Vagina (tissue), 2 donors: ENCODE data around the gene TRPM2. TPM values are rescaled to one million over a fixed set of nuclear protein-coding genes. Genes with fewer than 3 reads are reported as not detected.

ENCODE experiments used
- DNase-seq, 2 donors: peaks; one replicate each; pipeline ENCODE4 v3.0.0-alpha.2; 2017; ENCODE audit errors: extremely low spot score in 2 of 2
- H3K27ac ChIP-seq: fragments of 200-600 bp; sonication (generic); one replicate; pipeline ENCODE4 v1.5.1; 2019
- H3K27me3 ChIP-seq: fragments of 200-600 bp; sonication (generic); one replicate; pipeline ENCODE4 v1.5.1; 2019
- H3K36me3 ChIP-seq, 2 donors: fragments of 200-600 bp; sonication (generic); one replicate each; pipeline ENCODE4 v1.5.1; 2017 to 2019
- H3K4me1 ChIP-seq: fragments of 200-600 bp; sonication (generic); one replicate; pipeline ENCODE4 v1.5.1; 2019
- H3K4me3 ChIP-seq, 2 donors: fragments of 200-600 bp; sonication (generic); 1 replicate in 1 of 2; 2 replicates in 1 of 2; pipeline ENCODE4 v1.5.1; 2016 to 2019
- H3K9me3 ChIP-seq: fragments of 200-600 bp; sonication (generic); one replicate; pipeline ENCODE4 v1.5.1; 2019
- POLR2A ChIP-seq, 2 donors: fragments of 450-650 bp; IDR thresholded peaks; one replicate each; pipeline ENCODE4 v1.6.1; 2017; ENCODE audit warnings: antibody characterized with exemption in 2 of 2, mild to moderate bottlenecking in 2 of 2, moderate library complexity in 2 of 2
- POLR2AphosphoS5 ChIP-seq, 2 donors: sonication (generic); formaldehyde crosslinking; IDR thresholded peaks; one replicate each; pipeline ENCODE4 v1.9.0; 2017; ENCODE audit warnings: antibody characterized with exemption in 2 of 2, mild to moderate bottlenecking in 2 of 2, low read depth in 1 of 2; ENCODE audit not compliant: insufficient read depth in 1 of 2
- intact Hi-C: fragments of 100-400 bp; cut with DNase I; formaldehyde crosslinking; loops from one replicate; pipeline ENCODE4 v1.15.1; 2023
- total RNA-seq: library from RNA; depleted of rRNA; stranded (reverse); fragments of >200 nt; gene quantifications from one replicate; pipeline ENCODE4 v1.2.3, GENCODE V29; 2016
- TF ChIP-seq, protein P1 (sequence below), 3 experiments: fragments of 450-650 bp in 2 of 3; fragments of 200-600 bp in 1 of 3; sonication (generic) in 1 of 3; IDR thresholded peaks; one replicate each; pipeline ENCODE4 v1.5.1; 2017 to 2019; ENCODE audit warnings: antibody characterized with exemption in 3 of 3, mild to moderate bottlenecking in 2 of 3, moderate library complexity in 2 of 3

Gene TRPM2
- total RNA-seq, 1 donor from 2014 or later: 2.2 TPM

DNA sequence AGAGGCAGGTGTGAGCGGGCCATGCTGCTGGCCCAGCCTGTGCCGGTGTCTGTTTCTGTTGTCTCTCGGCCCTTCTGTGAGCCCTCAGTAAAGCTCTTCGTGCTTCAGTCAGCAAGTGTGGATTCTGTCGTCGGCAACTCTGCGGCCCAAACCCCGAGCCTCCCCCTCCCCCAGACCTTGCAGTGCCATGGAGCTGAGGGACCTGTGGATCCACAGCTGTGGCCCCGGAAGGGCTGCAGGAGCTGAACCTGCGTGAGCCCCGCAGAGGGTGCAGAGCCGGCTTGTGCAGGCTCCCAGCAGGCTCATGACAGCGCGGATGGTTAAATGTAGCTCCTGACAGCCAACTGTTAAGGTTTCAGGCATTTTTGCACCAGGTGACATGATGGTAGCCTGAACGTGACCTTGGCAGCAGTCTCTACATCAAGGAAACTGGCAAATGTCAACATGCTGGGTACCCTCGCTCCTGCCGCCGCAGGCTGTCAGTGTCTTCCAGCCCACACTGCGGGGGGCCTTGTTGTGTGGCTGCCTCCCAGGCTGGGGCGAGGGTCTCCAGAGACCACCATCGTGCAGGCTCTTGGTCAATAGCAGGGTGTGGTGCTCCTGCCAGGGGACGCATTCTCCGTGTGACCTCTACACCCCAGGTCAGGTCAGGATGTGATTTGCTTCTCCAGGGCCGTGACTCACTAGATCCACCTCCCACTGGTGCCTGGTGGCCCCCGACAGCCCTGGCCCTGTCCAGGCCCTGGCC, 108.8 kb downstream of the TRPM2 start:
- no peak overlapping the region for H3K27ac ChIP-seq
- H3K36me3 ChIP-seq: no peaks in the 10 kb centered on the region
- H3K9me3 ChIP-seq: no peaks in the 10 kb centered on the region
- H3K4me3 ChIP-seq: no peak overlapping the region
- no peaks in the 10 kb centered on the region for H3K4me1 ChIP-seq
- TF ChIP-seq POLR2AphosphoS5 (IDR thresholded peaks at IDR 0.05; ENCODE audit: insufficient read depth in 1 of 2, low read depth in 1 of 2) (no peak), POLR2A (IDR thresholded peaks at IDR 0.05) (no peak)
- TF ChIP-seq, protein P1, sequence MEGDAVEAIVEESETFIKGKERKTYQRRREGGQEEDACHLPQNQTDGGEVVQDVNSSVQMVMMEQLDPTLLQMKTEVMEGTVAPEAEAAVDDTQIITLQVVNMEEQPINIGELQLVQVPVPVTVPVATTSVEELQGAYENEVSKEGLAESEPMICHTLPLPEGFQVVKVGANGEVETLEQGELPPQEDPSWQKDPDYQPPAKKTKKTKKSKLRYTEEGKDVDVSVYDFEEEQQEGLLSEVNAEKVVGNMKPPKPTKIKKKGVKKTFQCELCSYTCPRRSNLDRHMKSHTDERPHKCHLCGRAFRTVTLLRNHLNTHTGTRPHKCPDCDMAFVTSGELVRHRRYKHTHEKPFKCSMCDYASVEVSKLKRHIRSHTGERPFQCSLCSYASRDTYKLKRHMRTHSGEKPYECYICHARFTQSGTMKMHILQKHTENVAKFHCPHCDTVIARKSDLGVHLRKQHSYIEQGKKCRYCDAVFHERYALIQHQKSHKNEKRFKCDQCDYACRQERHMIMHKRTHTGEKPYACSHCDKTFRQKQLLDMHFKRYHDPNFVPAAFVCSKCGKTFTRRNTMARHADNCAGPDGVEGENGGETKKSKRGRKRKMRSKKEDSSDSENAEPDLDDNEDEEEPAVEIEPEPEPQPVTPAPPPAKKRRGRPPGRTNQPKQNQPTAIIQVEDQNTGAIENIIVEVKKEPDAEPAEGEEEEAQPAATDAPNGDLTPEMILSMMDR (IDR thresholded peaks at IDR 0.05): no peak
- no peak for DNase-seq
- intact Hi-C loops: no loop called here
- H3K27me3 ChIP-seq: no peaks in the 10 kb centered on the region

DNA sequence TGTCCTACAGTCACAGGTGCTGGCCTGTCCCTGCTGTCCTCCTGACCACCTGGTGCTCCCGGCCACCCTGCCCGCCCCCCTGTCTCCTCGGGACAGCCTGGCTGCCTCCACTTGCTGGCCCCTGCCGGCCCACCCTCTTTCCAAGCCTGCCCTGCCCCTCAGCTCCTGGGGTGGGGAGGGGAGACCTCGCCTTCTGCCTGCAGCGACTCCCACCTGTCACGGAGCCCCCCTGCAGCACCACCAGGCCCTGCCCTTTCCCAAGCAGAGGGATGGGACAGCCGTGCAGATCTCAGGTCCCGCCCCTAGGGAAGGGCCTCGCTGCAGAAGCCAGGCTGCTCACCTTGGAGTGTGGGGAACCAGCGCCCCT, 109.4 kb downstream of the TRPM2 start:
- Histone ChIP-seq H3K27me3 (no peaks in the 10 kb centered on the region), H3K4me3 (no peak overlapping the region), H3K27ac (no peak overlapping the region), H3K4me1 (no peaks in the 10 kb centered on the region), H3K9me3 (no peaks in the 10 kb centered on the region), H3K36me3 (no peaks in the 10 kb centered on the region)
- TF ChIP-seq POLR2AphosphoS5 (IDR thresholded peaks at IDR 0.05; ENCODE audit: insufficient read depth in 1 of 2, low read depth in 1 of 2): no peak
- TF ChIP-seq, protein P1 (IDR thresholded peaks at IDR 0.05): no peak
- no peak for DNase-seq
- intact Hi-C loops: no loop called here

DNA sequence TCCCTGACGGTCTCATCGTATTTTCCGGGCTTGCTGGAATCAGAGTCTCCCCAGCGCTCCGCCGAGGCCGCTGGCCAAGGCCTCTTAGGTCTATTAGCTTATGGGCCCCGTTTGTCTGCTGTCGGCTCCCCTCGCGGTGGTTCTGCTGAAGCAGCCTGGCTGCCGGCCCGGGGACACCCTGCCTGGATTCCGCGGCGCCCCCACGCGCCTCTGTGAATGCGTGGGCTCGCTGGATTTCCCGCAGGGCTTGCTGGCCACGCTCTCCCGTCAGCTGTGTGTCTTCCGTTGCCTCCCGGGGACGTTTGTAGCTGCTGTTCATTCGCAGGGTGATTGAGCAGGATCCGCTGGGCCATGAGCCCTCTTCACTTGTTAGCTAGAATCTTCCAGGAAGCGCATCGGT, 110.3 kb downstream of the TRPM2 start:
- no peak overlapping the region for H3K4me3 ChIP-seq
- H3K9me3 ChIP-seq: no peaks in the 10 kb centered on the region
- no peaks in the 10 kb centered on the region for H3K4me1 ChIP-seq
- H3K27me3 ChIP-seq: no peaks in the 10 kb centered on the region
- no peak for DNase-seq
- no peaks in the 10 kb centered on the region for H3K36me3 ChIP-seq
- H3K27ac ChIP-seq: no peak overlapping the region
- TF ChIP-seq, protein P1 (IDR thresholded peaks at IDR 0.05): no peak
- TF ChIP-seq POLR2A (IDR thresholded peaks at IDR 0.05): no peak
- no peak for TF ChIP-seq POLR2AphosphoS5 (IDR thresholded peaks at IDR 0.05; ENCODE audit: insufficient read depth in 1 of 2, low read depth in 1 of 2)
- intact Hi-C loops: no loop called here

DNA sequence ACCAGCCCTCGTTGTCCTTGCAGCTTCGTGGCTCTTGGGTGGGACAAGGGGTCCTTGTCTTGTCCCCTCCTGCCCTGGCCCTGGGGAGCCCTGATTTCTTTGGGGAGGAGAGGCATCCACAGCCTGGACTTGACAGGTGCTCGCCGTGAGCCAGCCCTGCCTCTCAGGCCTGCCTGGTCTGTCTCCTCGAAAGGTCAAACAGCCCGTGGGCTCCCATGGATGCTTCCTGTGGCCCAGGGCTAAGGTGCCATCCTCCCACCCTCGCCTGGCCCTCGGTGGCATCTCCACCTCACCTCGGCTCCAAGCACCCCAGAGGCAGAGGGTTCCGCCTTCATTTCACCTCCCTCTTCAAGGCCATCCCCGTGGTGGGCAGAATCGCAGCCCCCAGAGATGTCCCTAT, 110.9 kb downstream of the TRPM2 start:
- no peak for DNase-seq
- no peak for TF ChIP-seq POLR2A (IDR thresholded peaks at IDR 0.05)
- Histone ChIP-seq H3K27me3 (no peaks in the 10 kb centered on the region), H3K9me3 (no peaks in the 10 kb centered on the region), H3K36me3 (no peaks in the 10 kb centered on the region), H3K4me3 (no peak overlapping the region), H3K4me1 (no peaks in the 10 kb centered on the region), H3K27ac (no peak overlapping the region)
- intact Hi-C loops: no loop called here

DNA sequence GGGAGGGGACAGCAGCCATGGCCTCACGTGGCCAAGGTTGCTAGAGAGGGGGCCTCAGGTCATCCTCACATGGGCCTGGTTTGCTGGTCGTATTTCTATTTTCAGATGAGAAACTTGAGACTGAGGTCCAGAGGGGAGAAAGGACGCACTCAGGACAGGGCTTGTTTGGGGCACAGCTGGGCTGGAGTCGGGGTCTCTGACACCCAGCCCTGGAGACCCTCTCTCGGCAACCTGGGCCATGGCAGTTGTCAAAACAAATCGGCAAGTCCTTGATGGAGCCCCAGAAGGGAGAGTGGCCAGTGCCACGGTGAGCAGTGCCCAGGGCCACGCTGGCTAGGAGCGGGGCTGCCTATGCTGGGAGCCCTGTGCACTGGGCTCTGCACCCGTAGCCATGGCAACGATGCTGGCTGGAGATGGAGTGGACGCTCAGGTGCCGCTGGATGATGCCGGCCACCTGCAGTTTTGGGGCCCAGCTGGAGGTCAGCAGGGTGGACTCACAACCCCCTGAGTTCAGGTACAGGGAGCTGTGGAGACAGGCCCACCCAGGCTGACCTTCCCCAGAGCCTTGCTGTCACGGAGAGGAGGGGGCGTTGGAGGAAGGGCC, 113.0 kb downstream of the TRPM2 start:
- intact Hi-C loops: no loop called here
- TF ChIP-seq POLR2AphosphoS5 (IDR thresholded peaks at IDR 0.05; ENCODE audit: insufficient read depth in 1 of 2, low read depth in 1 of 2) (no peak), POLR2A (IDR thresholded peaks at IDR 0.05) (no peak)
- TF ChIP-seq, protein P1 (IDR thresholded peaks at IDR 0.05): no peak
- Histone ChIP-seq H3K36me3 (no peaks in the 10 kb centered on the region), H3K9me3 (no peaks in the 10 kb centered on the region), H3K27me3 (no peaks in the 10 kb centered on the region), H3K4me1 (no peaks in the 10 kb centered on the region), H3K4me3 (no peak overlapping the region), H3K27ac (no peak overlapping the region)
- DNase-seq: no peak
